ENCODE results near the gene SNX20.
A peak's percentile ranks its signal among the peaks of the same experiment; 100 is the strongest.

Gene SNX20

DNA sequence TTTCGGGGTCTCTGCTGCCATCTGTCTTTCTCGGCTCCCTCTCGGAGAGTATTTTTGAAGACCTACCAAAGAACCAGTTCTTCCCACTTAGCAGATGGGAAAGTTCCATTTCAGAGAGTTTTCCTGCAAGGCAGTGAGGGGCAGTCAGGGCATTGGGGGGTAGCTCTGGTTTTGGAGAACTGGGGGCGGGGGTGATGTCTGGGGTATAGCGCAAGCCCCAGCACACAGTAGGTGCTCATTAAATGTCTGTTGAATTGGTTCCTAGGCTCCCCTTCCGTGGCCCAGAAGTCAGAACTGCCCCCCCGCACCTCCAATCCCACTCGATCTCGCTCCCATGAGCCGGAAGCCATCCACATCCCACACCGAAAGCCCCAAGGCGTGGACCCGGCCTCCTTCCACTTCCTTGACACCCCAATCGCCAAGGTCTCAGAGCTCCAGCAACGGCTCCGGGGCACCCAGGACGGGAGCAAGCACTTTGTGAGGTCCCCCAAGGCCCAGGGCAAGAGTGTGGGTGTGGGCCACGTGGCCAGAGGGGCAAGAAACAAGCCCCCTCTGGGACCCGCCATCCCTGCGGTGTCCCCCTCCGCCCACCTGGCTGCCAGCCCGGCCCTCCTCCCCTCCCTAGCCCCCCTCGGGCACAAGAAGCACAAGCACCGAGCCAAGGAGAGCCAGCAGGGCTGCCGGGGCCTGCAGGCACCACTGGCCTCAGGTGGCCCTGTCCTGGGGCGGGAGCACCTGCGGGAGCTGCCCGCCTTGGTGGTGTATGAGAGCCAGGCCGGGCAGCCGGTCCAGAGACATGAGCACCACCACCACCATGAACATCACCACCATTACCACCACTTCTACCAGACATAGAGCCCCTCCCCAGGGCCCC, 47.9 kb downstream of the SNX20 start:
- DNase-seq = no peak

DNA sequence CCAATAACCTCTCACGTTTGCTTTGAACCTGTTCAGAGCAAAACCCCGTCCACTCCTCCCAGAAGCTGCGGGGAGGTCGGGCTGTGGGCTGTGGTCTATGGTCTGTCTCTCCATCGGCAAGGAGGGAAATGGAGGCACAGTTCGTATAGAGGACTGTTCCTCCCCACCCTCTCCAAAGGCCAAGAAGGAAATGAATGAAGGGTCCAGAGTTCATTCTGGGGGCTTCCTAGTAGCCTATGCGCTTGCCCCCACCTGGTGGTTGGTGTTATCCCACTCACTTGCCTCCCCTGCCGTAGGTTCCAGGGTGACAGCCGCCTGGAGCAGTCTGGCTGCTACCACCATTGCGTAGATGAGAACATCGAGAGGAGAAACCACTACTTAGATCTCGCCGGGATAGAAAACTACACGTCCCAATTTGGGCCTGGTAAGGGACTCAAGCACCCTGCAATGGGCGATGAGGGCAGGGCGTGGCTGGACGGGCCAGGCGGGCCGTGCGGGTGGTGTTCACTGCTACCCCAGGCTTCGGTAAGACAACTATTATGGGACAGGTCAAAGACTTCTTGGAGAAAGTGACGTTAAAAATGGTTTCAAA, 49.0 kb downstream of the SNX20 start:
- DNase-seq = no peak

DNA sequence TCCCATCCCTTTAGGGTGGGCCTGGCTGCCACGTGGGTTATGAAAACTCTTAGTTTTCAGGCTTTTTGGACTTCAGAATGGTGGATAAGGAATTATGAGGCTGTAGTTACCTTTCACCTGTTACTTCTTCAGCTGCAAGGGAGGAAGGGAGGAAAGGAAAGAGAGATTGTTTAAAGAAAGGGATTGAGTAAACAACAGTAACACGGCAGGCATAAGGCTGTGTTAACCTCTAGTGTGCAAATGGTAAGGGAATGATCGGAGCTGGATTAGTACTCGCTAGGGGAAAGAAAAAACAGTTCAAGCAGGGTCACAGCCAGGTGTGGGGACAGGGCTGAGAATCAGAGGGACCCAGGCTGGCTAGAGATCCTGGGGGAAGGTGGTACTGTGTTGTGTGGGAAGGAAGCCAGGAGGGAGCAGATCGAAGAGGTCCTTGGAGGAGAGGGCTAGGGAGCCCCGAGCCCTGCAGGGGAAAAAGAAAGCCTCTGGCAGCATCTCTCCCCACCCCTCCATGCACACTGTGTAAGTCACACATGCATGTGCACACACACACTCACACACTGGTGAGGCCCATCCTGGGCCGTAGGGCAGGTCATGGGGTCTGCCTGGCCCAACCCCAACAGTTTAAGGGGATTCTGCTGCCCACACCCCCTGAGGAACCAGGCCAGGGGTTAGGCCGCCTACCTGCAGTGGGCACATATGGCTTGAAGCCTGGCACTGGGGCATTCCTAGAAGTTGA, 49.7 kb downstream of the SNX20 start:
- DNase-seq = no peak

DNA sequence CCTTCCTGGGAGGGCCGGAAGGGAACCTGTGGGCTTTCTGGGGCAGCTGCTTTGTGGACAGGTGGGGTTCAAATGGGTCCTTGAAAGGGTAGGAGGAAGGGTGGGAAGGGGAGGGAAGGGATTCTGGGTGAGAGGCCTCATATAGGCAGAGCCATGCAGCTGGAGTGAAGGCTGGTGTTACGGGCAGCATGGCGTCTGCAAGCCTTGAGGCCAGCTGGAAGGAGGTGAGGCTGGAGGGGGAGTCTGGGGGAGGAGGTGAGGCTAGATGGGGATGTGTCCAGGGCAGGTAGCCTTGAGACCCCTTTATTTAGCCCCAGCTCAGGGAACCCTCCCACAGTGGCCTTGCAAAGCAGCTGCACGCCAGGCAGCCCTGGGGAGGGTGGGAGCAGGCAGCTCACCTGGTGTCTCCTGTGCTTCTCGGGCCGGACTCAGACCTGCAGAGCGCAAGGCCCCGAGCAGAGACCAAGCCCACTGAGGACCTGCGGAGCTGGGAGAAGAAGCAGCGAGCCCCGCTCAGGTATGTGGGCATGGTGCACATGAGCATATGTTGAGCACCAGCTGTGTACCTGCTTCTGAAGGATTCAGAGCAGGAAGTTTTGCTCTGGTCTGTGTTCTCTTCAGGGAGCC, 50.6 kb downstream of the SNX20 start:
- no peak for DNase-seq

DNA sequence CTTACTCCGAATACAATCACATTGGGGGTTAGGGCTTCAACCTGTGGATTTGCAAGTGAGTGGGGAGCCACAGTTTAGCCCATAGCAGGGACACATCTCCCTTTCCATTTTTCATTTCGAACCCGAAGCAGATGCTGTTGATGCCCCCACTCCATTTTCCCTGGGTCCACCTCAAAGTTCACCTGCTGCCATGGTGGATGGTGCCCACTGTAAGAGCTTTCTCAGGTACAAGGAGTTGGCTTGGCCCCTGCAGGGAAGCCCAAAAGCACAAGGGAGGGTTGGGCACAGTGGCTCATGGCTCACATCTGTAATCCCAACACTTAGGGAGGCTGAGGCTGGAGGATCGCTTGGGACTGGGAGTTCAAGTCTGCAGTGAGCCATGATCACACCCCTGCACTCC, 51.8 kb downstream of the SNX20 start:
- no peak for DNase-seq

DNA sequence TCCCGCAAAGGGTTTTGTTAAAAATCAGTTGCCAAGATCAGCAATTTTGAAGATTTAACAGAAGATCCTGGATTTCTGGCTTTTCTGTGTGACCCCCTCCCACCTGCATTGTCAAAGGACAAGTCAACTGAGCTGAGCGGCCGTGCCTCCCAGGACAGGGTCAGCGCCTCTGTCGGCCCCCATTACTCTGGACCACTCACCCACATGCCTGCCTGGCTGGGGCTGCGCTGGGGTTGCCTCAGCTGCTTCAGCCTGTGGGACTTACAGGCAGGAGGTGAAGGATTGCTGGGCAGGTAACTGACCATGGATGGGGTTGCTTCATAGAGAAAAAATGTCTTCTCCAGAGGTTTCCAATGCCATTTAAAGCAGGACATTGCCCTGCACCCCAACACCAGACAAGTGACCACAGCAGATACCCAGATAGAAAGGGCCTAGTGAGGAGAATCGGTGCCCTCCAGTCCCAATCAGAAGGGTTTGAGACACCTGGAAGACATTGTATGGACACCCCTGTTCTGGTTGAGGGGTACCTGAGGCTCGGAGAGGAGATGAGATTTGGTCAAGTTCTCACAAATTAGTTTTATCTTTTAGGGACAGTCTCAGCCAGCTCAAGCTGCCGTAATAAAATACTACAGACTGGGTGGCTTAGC, 52.8 kb downstream of the SNX20 start:
- DNase-seq = no peak

DNA sequence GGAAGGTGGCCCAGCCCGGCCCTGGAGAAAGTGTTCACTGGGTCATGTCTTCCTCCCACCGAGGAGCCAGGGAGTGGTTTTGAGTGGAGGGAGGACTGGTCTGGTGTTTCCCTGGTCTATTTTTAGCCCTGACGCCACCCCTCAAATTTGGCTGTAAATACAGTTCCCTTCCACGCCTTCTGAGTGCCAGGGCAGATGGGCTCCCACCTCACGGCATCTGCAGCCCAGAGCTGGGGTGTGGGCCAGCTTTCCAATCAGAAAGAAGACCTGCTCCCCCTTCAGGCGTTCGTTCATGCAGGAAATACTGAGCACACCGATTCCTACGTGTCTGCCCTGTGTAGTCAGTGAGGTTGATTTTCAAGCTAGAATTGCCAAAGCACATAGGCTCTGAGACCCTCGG, 53.7 kb downstream of the SNX20 start:
- DNase-seq = peak; percentile 35

DNA sequence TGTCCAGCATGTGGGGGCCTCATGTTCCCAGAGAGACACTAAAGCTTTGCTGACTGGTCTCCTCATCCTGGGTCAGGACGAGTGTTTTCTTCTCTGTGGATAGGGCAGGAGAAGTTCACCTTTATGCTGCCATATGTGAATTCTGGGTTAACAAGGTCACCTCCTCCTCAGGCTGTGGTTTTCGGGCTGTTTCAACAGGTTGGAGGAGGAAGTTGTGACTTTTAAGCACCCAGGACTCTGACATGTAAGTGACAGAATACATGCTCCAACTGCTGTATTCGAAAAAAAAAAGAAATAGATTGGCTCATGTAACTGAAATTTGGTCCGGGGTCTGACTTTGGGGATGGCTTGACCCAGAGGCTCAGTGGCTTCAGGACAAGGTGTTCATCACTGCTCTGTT, 54.2 kb downstream of the SNX20 start:
- DNase-seq = no peak

DNA sequence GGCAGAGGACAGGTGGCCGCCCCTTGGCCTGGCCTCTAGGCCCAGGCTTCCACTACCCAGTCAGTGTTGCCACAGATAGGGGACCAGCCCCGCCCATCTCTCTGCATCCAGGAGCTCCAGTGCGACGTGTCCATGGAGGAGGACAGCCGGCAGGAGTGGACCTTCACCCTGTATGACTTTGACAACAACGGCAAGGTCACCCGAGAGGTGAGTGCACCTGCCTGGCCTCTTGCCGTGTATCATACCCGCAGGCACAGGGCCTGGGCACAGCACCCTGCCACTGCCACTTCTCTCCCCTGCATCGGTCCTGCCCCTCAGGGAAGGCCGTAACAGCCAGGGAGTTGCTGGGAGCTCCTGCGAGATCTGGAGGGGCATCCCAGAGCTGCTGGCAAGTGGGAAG, 55.7 kb downstream of the SNX20 start:
- DNase-seq = no peak

DNA sequence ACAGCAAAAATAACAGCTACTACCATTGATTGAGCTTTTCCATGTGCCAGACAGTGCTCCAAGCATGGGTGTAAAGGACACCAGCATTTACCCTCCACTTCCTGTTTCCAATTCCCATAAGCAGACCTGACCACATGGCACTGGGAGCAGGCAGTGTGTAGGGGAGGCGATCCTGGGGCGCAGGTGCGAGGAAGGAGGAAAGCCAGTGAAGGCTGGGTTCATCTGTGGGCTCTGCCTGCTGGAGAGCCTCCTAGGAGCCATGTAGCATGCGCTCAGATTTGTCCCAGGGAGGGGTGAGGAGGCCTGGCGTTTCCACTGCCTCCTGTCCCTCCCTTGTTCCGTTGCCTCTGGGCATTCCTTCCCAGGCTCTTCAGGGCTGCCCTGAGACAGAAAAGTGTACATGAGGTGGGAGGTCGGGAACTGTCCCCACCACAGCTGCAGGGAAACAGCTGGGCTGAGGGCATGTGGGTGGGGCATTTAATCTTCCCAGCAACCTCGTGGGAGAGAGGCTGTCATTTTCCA, 56.6 kb downstream of the SNX20 start:
- no peak for DNase-seq

DNA sequence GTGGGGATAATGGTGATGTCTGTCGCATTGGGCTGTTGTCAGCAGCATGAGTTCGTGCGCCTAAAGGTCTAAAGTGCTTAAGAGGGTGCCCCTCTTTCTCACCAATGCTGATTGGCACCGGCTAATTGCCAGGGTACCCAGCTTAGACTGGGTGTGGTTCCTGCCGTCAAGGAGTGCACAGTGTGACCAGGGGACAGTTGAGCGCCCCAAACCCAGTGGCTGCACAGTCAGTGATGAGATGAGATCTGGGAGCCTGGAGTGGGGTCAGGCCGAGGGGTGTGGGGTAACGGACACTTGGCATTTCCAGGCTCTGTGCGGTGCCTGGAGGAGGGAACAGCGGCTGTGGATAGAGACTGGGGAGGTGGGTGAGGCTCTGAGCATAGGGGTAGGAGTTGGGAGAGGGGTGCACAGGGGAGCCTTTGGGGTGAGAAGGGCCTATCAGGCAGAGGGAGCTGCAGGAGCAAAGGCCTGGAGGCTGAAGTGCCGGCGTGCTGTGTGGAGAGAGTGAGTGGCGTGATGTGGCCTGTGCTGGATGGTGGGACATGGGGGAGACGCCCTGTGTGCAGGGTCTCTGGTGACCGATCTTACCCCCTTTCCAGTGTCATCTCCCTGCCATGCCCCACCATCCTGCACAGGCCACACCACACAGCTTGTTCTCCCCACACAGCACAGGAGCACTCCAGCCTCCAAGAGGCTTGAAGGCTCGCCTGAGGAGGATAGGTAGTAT, 58.3 kb downstream of the SNX20 start:
- DNase-seq = no peak

DNA sequence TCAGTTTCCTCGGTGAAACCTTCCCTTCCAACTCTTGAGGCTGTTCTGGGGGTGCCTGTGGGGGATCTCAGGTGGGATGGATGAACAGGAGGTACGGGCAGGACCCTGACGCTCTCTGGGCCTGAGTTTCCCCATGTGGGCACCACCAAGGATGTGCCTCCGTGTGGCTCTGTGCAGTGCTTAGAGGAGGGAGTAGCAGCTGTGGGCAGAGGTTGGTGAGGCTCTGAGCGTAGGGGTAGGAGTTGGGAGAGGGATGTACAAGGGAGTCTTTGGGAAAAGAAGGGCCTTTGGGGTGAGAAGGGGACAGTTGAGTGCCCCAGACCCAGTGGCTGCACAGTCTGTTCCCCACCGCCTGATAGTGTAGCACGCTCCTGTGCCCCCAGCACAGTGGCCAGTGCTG, 59.1 kb downstream of the SNX20 start:
- DNase-seq = no peak
